HTERT RPE-1 (cell line): Measurements from ENCODE around the gene GPR137B.

ENCODE experiments used
- in situ Hi-C: fragments of 300-500 bp; cut with MboI; formaldehyde crosslinking; loops from 4 replicates; pipeline ENCODE4 v1.14.3; 2020; ENCODE audit warnings: low sequenced_read_pairs

The GPR137B gene

DNA sequence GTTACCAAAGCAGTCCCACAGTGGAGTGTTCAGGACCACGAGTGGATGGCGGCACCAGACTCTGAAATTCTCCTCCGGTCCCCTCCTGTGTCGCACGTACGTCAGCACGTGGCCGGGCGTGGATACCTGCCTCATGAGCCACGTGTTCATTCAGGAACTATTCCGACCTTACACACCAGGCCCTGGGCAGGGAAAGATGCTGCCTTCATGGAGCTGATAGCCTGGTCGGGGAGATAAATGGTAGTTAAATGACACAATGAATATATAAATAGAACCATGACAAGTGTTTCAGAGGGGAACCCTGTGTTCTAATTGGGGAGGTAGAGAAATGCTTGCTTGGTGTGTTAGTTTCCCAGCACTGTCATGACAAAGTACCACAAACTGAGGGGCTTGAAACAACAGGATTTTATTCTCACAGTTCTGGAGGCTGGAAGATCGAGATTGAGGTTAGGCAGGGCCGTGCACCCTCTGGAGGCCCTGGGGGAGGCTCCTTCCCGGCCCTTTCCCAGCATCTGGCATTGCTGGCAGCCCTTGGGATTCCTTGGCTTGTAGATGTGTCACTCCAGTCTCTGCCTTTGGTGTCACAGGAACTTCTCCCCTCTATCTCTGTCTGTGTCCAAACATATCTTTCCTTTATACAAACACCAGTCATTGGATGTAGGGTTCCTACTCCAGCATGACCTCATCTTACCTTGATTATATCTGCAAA is 28.9 kb upstream of the GPR137B start:
- in situ Hi-C loops = no loop called here

DNA sequence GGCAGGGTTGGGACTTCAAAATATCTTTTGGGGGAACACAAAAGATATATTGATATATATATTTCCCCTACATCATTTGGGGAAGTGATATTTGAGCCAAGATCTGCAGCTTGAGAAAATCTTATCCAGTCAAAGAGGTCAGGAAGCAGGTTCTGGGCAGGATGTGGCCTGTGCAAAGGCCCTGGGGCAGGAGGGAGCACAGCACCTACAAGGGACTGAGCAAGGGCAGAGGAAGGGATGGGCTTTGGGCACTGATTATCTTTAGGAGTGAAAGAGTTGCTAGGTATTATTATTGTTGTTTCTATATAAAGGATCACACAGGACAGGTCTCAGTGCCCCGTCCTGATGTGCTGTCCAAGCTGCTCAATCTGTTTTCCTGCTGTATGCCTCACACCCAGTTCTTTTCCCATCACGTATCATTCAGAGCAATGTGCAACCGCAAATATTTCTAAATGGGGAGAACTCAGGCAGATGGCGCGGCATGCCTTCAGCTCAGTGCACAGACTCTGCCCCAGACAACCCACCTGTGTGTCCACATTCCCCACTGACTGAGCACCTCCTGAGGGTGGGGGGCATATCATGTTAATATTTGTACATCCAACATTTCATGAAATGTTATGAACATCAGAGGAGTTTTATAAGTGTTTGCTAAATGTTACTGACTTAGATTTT is 28.1 kb upstream of the GPR137B start:
- in situ Hi-C loops = no loop called here

DNA sequence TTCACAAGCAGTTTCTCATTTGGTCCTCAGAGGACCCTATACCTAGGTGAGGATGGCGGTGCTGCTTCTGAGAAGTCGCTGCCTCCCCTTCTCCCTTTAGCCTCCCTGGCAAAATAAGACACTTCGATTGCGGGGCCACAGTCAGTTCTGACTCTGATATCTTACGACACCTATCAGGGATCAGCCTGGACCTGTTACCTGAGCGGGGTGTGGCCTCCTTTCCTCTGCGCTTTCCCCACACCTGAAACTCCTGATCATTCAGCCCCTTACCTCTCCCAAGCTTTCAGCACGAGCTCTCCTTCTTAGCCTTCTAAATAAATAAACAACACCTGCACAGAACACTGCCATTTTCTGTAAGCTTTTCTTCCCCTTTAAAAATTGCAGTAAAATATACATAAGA is 24.6 kb upstream of the GPR137B start:
- in situ Hi-C loops = no loop called here

DNA sequence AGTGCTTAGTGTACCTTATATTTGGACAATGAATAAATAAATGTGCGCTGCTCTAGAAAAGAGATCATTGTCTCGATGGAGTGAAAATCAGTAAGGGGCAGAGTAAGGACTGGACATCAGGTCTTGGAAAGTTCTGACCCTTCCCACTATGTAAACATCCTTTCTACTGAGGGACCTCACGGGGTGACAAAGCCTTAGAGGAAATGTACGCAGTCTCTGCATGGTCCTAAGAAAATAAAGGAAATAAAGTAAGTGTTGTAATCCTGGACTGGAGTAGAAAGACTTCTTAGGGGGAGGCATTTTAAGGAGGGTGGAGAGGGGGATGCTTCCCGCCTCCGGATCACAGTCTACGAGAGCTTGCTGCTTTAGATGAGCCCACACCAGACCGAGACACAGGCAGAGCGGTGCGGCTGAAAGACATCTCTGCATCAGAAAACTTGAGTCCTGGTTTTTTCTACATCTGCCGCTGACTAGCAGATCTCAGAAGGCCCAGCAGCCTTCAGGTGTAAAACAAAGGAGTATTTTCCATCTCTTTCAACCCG is 22.3 kb upstream of the GPR137B start:
- in situ Hi-C loops = no loop called here

GRCh38 chr1:236120721-236121153 is 21.6 kb upstream of the GPR137B start:
- in situ Hi-C loops = no loop called here

GRCh38 chr1:236122176-236122575 is 20.2 kb upstream of the GPR137B start:
- in situ Hi-C loops = no loop called here

DNA sequence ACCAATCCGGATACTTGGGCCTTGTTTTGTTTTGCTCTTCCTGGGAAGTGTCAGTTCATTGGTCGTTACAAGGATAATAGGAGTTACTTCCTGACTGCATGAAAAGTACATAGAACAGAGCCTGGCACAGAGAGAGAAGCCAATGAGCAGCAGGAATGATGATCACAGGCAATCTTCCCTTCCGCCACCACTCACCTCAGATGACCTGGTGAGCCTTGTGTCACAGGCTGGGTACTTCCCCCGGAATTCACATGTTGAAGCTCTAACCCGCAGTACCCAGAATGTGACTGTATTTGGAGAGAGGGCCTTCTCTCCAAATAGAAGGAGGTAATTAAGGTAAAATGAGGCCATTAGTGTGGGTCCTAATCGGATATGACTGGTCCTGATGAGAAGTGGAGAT is 18.8 kb upstream of the GPR137B start:
- in situ Hi-C loops = no loop called here

DNA sequence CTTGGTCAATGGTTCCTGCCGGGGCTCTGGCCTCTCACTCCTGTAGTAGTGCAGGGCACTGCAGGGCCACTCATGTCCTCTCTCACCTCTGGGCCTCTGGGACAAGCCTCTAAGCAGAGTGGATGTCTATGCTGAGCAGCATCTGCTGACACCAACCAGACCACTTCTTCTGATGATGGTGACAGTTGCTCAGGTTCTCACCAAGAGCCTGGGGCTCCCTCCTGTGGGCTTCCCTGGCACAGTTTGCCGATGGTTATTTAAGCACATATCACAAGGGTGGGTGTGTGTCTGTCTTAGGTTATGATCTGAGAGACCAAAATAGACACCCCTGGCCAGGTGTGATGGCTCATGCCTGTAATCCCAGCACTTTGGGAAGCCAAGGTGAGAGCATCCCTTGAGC is 17.4 kb upstream of the GPR137B start:
- in situ Hi-C loops = no loop called here

DNA sequence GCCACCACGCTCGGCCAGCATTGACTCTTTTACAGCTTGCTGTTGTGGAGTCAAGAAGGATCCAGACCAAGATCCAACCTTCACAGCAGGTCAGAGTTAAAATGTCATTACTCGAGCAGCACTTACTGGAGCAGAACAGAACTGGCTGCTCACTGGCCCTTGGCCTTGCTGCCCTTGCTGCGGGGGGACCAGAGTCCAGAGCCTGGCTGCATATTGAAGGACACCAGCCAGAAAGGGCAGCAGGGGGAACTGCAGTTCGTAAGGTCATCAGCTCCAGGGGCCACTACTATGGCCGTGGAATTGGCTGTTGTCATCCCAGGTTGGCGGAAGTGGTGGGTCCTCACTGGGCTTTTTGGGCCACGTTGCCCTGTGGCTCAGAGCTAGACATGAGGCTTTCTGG is 15.3 kb upstream of the GPR137B start:
- in situ Hi-C loops = no loop called here

GRCh38 chr1:236128646-236129178 is 13.6 kb upstream of the GPR137B start:
- in situ Hi-C loops = no loop called here

GRCh38 chr1:236129306-236129705 is 13.0 kb upstream of the GPR137B start:
- in situ Hi-C loops = no loop called here

DNA sequence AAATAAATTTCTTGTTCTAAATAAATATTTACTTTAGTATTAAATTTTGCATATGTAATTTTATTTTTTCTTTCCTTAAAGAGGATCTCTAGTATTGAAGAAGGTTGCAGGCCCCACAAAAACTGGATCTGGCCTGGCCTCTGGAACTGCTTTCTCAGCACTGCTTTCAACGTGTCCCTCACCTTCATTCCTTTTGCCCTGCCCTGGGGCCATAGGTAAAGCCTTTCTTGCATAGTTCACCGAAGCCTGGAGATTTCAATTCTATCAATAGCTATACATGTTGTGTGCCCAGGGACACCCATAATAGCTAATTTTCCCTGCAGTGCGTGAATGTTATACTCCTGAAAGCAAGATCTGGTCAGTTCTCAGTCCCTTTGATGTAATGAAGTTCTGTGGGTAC is 12.0 kb upstream of the GPR137B start:
- in situ Hi-C loops = no loop called here

- in situ Hi-C loops = no loop called here
Observed at GRCh38 chr1:236131916-236132315, 10.4 kb upstream of the GPR137B start.

- in situ Hi-C loops = no loop called here
Observed at GRCh38 chr1:236132420-236133046, 9.8 kb upstream of the GPR137B start.

DNA sequence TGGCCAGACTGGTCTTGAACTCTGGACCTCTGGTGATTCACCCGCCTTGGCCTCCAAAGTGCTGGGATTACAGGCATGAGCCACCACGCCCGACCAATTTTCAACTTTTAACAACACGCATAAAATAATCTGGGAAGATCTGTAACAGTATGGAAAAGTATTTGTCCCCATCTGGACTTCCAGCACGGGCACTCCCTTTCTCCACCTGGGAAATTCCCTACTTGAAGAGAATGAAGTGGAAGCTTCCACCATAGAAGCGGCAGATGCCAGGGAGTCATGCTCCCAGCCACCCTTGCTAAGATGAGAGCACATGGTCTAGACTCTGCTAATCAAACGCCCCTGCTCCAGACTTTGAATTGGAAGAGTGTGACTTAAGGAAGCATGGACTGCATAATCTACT is 9.0 kb upstream of the GPR137B start:
- in situ Hi-C loops = no loop called here

- in situ Hi-C loops = no loop called here
Observed at GRCh38 chr1:236133802-236134201, 8.5 kb upstream of the GPR137B start.

DNA sequence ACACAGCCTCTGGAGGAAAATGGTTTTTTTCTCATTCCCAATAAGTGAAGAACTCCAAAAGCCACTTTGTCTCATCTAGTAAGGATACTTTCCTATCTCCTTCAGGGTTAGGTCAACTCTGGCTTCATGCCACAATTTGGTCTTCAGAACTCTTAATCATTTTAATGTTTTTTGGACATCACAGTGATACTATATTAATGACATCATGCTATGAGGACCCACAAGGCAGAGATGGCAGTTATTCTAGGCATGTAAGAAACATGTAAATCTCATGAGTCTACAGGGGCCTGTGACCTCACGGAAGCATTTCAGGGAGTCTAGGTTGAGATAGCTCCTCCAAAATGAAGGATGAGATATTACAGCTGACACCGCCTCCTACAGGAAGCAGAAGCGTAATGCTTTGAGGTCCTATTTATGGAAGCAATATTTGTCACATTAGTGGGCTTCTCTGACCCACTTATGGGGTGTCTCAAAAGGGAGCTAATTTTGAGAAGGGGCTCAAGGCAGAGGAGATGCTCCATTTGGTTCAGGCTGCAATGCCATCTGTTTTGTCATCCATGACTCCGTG is 5.0 kb upstream of the GPR137B start:
- in situ Hi-C loops = no loop called here

GRCh38 chr1:236139495-236139894 is 2.8 kb upstream of the GPR137B start:
- in situ Hi-C loops = no loop called here

DNA sequence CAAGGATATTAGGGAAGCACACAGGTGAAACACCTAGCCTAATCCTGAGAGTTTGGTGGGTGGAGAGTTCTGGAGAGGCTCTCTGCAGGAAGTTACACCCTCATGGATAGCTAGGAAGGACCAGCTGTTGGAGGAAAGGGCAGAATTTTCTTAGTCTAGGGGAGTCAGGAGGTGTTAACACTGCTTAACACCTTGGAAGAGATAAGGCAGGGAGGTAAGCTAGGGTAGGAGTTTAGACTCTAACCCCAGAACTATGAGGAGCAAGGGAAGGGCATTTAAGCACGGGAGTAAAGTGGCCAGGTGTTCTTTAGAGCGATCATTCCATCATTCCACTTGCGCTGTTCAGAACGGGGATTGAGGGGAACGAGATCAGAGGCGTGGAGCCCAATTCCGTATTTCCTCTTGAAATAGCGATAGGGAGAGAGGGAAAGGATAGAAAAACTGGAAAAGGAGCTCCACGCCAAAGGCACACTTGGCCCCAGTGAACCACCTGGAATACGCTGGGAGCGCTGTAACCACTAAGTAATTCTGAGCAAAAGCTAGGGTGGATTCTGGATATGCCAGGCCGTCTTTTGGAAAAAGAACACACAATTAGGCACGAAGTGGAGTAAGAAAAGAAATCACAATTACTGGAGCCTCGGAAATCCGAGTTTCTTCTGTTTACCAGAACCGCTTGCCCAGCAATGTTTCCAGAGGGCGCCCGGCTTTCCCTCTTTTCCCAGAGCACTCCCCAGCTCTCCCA is 1.5 kb upstream of the GPR137B start:
- in situ Hi-C loops = no loop called here

DNA sequence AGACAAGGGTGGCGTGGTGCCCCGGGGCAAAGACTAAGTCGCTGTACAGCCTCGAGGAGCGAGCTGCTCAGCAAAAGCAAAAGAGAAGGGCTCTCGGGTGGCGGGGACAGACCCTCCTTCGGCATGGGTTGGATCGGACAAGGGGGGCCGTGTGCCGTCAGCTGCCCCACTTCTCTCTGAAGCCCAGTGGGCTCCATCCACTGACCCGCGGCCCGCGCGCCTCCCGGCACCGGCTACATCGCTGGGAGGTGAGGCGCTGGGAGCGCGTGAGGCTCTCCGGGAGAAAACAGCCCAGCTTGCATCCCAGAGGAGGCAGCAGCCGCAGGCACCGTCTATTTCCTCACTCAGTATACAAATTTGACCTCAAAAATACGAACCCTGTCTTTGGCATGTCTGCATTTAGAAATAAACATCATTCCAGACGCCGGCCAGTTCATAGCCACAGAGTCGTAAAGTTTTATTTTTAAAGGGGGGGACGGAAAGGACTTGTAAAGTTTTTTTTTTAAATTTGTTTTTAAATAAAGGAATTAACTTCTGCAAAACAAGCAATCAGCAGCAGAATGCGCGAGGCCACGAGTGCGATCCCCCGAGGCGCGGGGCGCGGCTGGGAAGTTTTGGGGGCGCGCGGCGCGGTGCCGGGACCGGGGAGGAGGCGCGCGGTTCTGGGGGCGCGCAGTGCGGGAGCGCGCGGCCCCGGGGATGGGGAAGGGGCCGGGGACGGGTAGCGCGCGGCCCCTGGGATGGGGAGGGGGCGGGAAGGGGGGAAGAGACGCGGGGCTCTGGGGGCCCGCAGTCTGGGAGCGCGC is 689 bp upstream of the GPR137B start:
- in situ Hi-C loops = no loop called here
